H9 (cell line): ENCODE results near the gene SLC25A15. TPM values are rescaled to one million over a fixed set of nuclear protein-coding genes. Genes with fewer than 3 reads are reported as not detected.

Source experiments
- DNase-seq: peaks from one replicate; pipeline ENCODE4 v3.0.0-alpha.2; 2017
- H2AFZ ChIP-seq: one replicate; pipeline ENCODE4 v1.6.1; 2013; ENCODE audit warnings: mild to moderate bottlenecking, low read length, control low read depth, moderate library complexity
- H2AK5ac ChIP-seq: 2 replicates; pipeline ENCODE4 v1.6.1; 2013; ENCODE audit warnings: low read length, control low read depth, mixed read lengths; ENCODE audit not compliant: insufficient read length
- H2BK120ac ChIP-seq: one replicate; pipeline ENCODE4 v1.6.1; 2013; ENCODE audit warnings: low read depth, mild to moderate bottlenecking, low read length, control low read depth, inconsistent platforms; ENCODE audit not compliant: poor library complexity, severe bottlenecking
- H2BK12ac ChIP-seq: 2 replicates; pipeline ENCODE4 v1.6.1; 2013; ENCODE audit warnings: low read length, control low read depth, mixed read lengths, low read depth; ENCODE audit not compliant: insufficient read length
- H2BK15ac ChIP-seq: 2 replicates; pipeline ENCODE4 v1.6.1; 2013; ENCODE audit warnings: low read depth, low read length, control low read depth
- H2BK20ac ChIP-seq: one replicate; pipeline ENCODE4 v1.6.1; 2013; ENCODE audit warnings: low read depth, mild to moderate bottlenecking, low read length, control low read depth, inconsistent platforms; ENCODE audit not compliant: poor library complexity, severe bottlenecking
- H2BK5ac ChIP-seq: 2 replicates; pipeline ENCODE4 v1.6.1; 2013; ENCODE audit warnings: low read length, control low read depth, mixed read lengths; ENCODE audit not compliant: insufficient read length
- H3K14ac ChIP-seq: 2 replicates; pipeline ENCODE4 v1.6.1; 2013; ENCODE audit warnings: low read length, control low read depth; ENCODE audit not compliant: insufficient read depth
- H3K18ac ChIP-seq: 2 replicates; pipeline ENCODE4 v1.6.1; 2013; ENCODE audit warnings: low read depth, mild to moderate bottlenecking, mixed read lengths, low read length, control low read depth; ENCODE audit not compliant: insufficient read length
- H3K23ac ChIP-seq: 2 replicates; pipeline ENCODE4 v1.6.1; 2013; ENCODE audit warnings: low read length, control low read depth, mixed read lengths, low read depth; ENCODE audit not compliant: insufficient read length
- H3K23me2 ChIP-seq: 2 replicates; pipeline ENCODE4 v1.6.1; 2013; ENCODE audit warnings: low read depth, mild to moderate bottlenecking, mixed read lengths, low read length, control low read depth; ENCODE audit not compliant: insufficient read length, poor library complexity, severe bottlenecking
- H3K27ac ChIP-seq: 2 replicates; pipeline ENCODE4 v1.5.1; 2013; ENCODE audit warnings: low read length, control low read depth, mixed read lengths, low read depth; ENCODE audit not compliant: insufficient read length
- H3K27me3 ChIP-seq: 2 replicates; pipeline ENCODE4 v1.6.1; 2013; ENCODE audit warnings: low read length, control low read depth, inconsistent platforms; ENCODE audit not compliant: insufficient read depth
- H3K4ac ChIP-seq: 2 replicates; pipeline ENCODE4 v1.6.1; 2013; ENCODE audit warnings: low read depth, mild to moderate bottlenecking, control low read depth, inconsistent platforms, low read length, moderate library complexity
- H3K4me1 ChIP-seq: 2 replicates; pipeline ENCODE4 v1.6.1; 2013; ENCODE audit warnings: low read length, control low read depth, inconsistent platforms; ENCODE audit not compliant: insufficient read depth
- H3K4me2 ChIP-seq: 2 replicates; pipeline ENCODE4 v1.6.1; 2013; ENCODE audit warnings: low read length, control low read depth, mixed read lengths; ENCODE audit not compliant: insufficient read length, insufficient read depth
- H3K56ac ChIP-seq: 2 replicates; pipeline ENCODE4 v1.6.1; 2013; ENCODE audit warnings: low read depth, mild to moderate bottlenecking, mixed read lengths, low read length, control low read depth; ENCODE audit not compliant: insufficient read length
- H3K79me1 ChIP-seq: 2 replicates; pipeline ENCODE4 v1.6.1; 2013; ENCODE audit warnings: low read depth, mild to moderate bottlenecking, moderate library complexity, low read length, control low read depth, inconsistent platforms; ENCODE audit not compliant: insufficient read depth, poor library complexity, severe bottlenecking
- H3K79me2 ChIP-seq: 2 replicates; pipeline ENCODE4 v1.6.1; 2013; ENCODE audit warnings: low read length, control low read depth, inconsistent platforms; ENCODE audit not compliant: insufficient read depth
- H3K9ac ChIP-seq: 2 replicates; pipeline ENCODE4 v1.6.1; 2013; ENCODE audit warnings: low read length, control low read depth, mixed read lengths; ENCODE audit not compliant: insufficient read length; ENCODE audit errors: extremely low read depth
- H3K9me3 ChIP-seq: one replicate; pipeline ENCODE4 v1.6.1; 2013; ENCODE audit warnings: low read depth, low read length, inconsistent platforms; ENCODE audit not compliant: control insufficient read depth
- H3T11ph ChIP-seq: one replicate; pipeline ENCODE4 v1.6.1; 2013; ENCODE audit warnings: mild to moderate bottlenecking, low read length, control low read depth, inconsistent platforms
- H4K20me1 ChIP-seq: one replicate; pipeline ENCODE4 v1.6.1; 2013; ENCODE audit not compliant: control insufficient read depth, insufficient read length, insufficient read depth
- H4K5ac ChIP-seq: 2 replicates; pipeline ENCODE4 v1.6.1; 2013; ENCODE audit warnings: low read depth, mild to moderate bottlenecking, mixed read lengths, low read length, control low read depth; ENCODE audit not compliant: insufficient read length
- H4K8ac ChIP-seq: replicated peaks from 2 replicates; pipeline ENCODE4 v1.6.1; 2013; ENCODE audit warnings: low read length, control low read depth, mixed read lengths, low read depth; ENCODE audit not compliant: insufficient read length
- H4K91ac ChIP-seq: 2 replicates; pipeline ENCODE4 v1.6.1; 2013; ENCODE audit warnings: low read depth, mild to moderate bottlenecking, moderate library complexity, mixed read lengths, low read length, control low read depth; ENCODE audit not compliant: insufficient read length
- H3K27ac Mint-ChIP-seq, 3 experiments: 2 replicates in 2 of 3; 3 replicates in 1 of 3; pipeline ENCODE4 v1.8.0; 2020 to 2021; ENCODE audit warnings: mixed read lengths in 3 of 3, mild to moderate bottlenecking in 1 of 3, moderate library complexity in 1 of 3
- H3K27me3 Mint-ChIP-seq: 2 replicates; pipeline ENCODE4 v1.8.0; 2021; ENCODE audit warnings: low read depth, mild to moderate bottlenecking, moderate library complexity, mixed read lengths
- H3K36me3 Mint-ChIP-seq, 3 experiments: 2 replicates in 2 of 3; 3 replicates in 1 of 3; pipeline ENCODE4 v1.8.0; 2020 to 2021; ENCODE audit warnings: low read depth in 3 of 3, mixed read lengths in 3 of 3; ENCODE audit not compliant: insufficient read depth in 1 of 3
- H3K4me1 Mint-ChIP-seq, 2 experiments: 2 replicates each; pipeline ENCODE4 v1.8.0; 2020; ENCODE audit warnings: mixed read lengths in 2 of 2
- H3K4me3 Mint-ChIP-seq, 2 experiments: 2 replicates in 1 of 2; 3 replicates in 1 of 2; pipeline ENCODE4 v1.8.0; 2020 to 2021; ENCODE audit warnings: mild to moderate bottlenecking in 2 of 2, mixed read lengths in 2 of 2, moderate library complexity in 1 of 2
- H3K9me3 Mint-ChIP-seq, 2 experiments: 2 replicates in 1 of 2; 3 replicates in 1 of 2; pipeline ENCODE4 v1.8.0; 2020; ENCODE audit warnings: mild to moderate bottlenecking in 2 of 2, mixed read lengths in 2 of 2, moderate library complexity in 1 of 2
- CTCF ChIP-seq: fragments of 200-600 bp; sonication (generic); conservative IDR thresholded peaks from 3 replicates; pipeline ENCODE4 v1.8.0; 2021; ENCODE audit warnings: antibody characterized with exemption, mild to moderate bottlenecking
- WGBS: extraction: QIAGEN DNeasy Blood & Tissue Kit; methylation state at CpG from one replicate; pipeline ENCODE4 v1.1.7; 2013; ENCODE audit warnings: missing lambda C conversion rate, low lambda C conversion rate, mixed read lengths; ENCODE audit not compliant: insufficient read length; ENCODE audit errors: extremely low coverage; 5-methylcytosine and 5-hydroxymethylcytosine counted together
- total RNA-seq: library from RNA; stranded (reverse); gene quantifications from 2 replicates; pipeline ENCODE4 v1.2.1, GENCODE V29; 2021

Gene SLC25A15
- total RNA-seq, 1 experiment from 2014 or later: 21.1 TPM

GRCh38 chr13:40794414-40795368, 5.3 kb downstream of the SLC25A15 start:
- Histone ChIP-seq H3K56ac (no peak overlapping the region), H2BK12ac (no peak overlapping the region), H2AFZ (no peak overlapping the region), H4K8ac (no peak overlapping the region), H3K27me3 (no peaks in the 10 kb centered on the region; the same call in 1 of the 2 replicates), H3K18ac (no peak overlapping the region), H3T11ph (no peak overlapping the region), H3K4ac (no peak overlapping the region), H3K9me3 (no peaks in the 10 kb centered on the region), H3K23ac (no peak overlapping the region), H4K5ac (no peak overlapping the region), H3K4me1 (no peaks in the 10 kb centered on the region), H4K20me1 (no peaks in the 10 kb centered on the region), H2BK5ac (no peak overlapping the region), H2BK20ac (no peak overlapping the region), H3K9ac (no peak overlapping the region), H3K27ac (no peak overlapping the region), H4K91ac (no peak overlapping the region), H3K14ac (no peak overlapping the region), H3K79me2 (0 out of 2 replicates have a peak, but pooled peaks cover 1% of the 10 kb centered on the region), H3K4me2 (no peak overlapping the region), H2BK120ac (no peak overlapping the region), H2AK5ac (no peak overlapping the region), H3K79me1 (no peaks in the 10 kb centered on the region), H3K23me2 (no peaks in the 10 kb centered on the region), H2BK15ac (no peak overlapping the region)
- Mint-ChIP-seq H3K36me3 (peaks cover 3 to 37% (median 27%) of the 10 kb centered on the region in 3 experiments; a peak in 5 of 7 replicates), H3K27me3 (no peaks in the 10 kb centered on the region), H3K27ac (no peak overlapping the region), H3K4me1 (peaks cover 10 to 13% of the 10 kb centered on the region in 2 experiments; a peak in 3 of 4 replicates), H3K4me3 (no peak overlapping the region), H3K9me3 (no peaks in the 10 kb centered on the region)
- no peak for TF ChIP-seq CTCF
- DNase-seq: no peak
- no CpG with 5 or more reads among the region's 13 CpGs for WGBS
